ENCODE data around the gene RASGEF1B. TPM values are rescaled to one million over a fixed set of nuclear protein-coding genes. Genes with fewer than 3 reads are reported as not detected.

RASGEF1B gene
- total and polyA plus RNA-seq, 2 donors (not counting 3 experiments of a cell fraction or from before 2014, with no cell fraction given), result not detected

DNA sequence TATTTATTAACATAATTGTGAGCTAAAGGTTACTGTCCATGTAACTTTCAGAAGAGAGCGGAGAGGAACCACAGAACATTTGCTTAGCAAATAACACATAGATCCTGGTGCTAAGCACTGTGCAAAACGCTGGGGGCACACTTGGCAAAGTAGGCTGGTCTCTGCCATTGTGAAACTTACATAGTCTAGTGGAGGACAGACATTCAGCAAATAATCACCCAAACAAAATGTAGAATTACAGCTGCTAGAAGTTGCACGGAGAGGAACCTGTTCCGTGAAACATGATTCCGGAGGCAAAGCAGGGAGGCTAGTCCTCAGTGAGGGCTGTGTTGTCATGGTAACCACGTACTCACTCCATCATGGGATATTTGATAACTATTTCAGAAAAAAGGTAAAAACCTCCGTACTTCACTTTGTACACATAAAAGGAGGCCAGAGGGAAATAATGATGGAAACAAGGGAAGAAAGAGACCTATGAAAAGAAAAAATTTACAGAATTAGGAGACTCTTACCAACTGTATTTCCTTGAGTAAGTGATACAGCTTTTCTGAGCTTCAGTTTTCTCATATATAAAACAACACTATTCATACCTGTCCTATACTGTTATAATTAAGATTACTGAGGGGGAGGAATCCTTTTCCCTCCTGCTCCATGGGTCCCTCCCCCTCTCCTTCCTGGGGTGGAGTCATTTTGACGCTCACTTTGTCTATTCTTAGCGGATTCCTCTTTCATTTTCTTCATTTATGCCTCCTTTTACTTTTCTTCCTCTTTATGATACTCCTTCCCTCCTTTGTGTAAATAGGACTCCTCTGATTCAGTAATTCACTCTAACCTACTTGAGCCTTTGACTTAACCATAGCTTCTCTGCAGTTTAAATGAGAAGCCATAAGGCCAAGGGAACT is 825 bp upstream of the RASGEF1B start:
- ChIA-PET CTCF (interaction anchor here (1.0 to 2.1 kb wide), 4 partner anchors 20 to 813 kb away, joined by 3 to 12 read pairs (median 6); no protein-coding TSS in a partner anchor), POLR2A (no interaction called here)
- Histone ChIP-seq H3K9ac (replicated peaks; ENCODE audit: extremely low read depth, insufficient read depth, low read length) (no peak overlapping the region), H3K9me3 (replicated peaks; ENCODE audit: control insufficient read depth, insufficient read depth, low read length) (no peaks in the 10 kb centered on the region), H3K36me3 (ENCODE audit: control insufficient read depth in 2 of 2, extremely low read depth in 1 of 2, insufficient read depth in 2 of 2, low read length in 2 of 2) (no peaks in the 10 kb centered on the region), H2AFZ (ENCODE audit: low read depth, low read length) (peak overlapping the region; percentile 80), H3K4me1 (ENCODE audit: control insufficient read depth, extremely low read depth, insufficient read depth, low read length) (peaks cover 9% of the 10 kb centered on the region), H3K4me2 (ENCODE audit: insufficient read depth, low read length) (peak overlapping the region; percentile 65), H3K27ac (ENCODE audit: insufficient read depth, low read depth, low read length) (no peak overlapping the region), H3K27me3 (ENCODE audit: control insufficient read depth in 2 of 2, insufficient read depth in 2 of 2, low read length in 2 of 2) (peaks cover 22 to 26% of the 10 kb centered on the region in 2 experiments), H4K20me1 (replicated peaks; ENCODE audit: control insufficient read depth, extremely low read depth, insufficient read depth, low read length) (no peaks in the 10 kb centered on the region), H3K9me1 (replicated peaks; ENCODE audit: control insufficient read depth, extremely low read depth, insufficient read depth, low read length) (no peaks in the 10 kb centered on the region), H3K4me3 (replicated peaks in 1 of 3; ENCODE audit: insufficient read depth in 1 of 3, low read depth in 1 of 3, low read length in 3 of 3) (peak overlapping the region; percentile 42 to 77 (median 66)), H3K79me2 (ENCODE audit: control insufficient read depth, insufficient read depth, low read length) (no peaks in the 10 kb centered on the region)
- dilution Hi-C loops (cut with MboI; ENCODE audit: extremely low pct_ligation_motif_present, low sequenced_read_pairs) (no loop called here), intact Hi-C loops (cut with micrococcal nuclease) (loop anchor here (10.0 kb wide), 1 partner anchor 272 kb away; no protein-coding TSS in a partner anchor)
- BruUV-seq (replicated peaks), result no TSS peak
- FAIRE-seq (no peak), DNase-seq (ENCODE audit: low read depth, low spot score) (no peak)
- no peak for TF ChIP-seq MYC (IDR thresholded peaks at IDR 0.05; ENCODE audit: low read depth, low read length)
- peak in 1 of 2 donors; percentile 3 for TF ChIP-seq CTCF (IDR thresholded peaks at IDR 0.05; ENCODE audit: extremely low read depth in 1 of 2, insufficient read depth in 1 of 2, low read depth in 1 of 2, low read length in 2 of 2)

GRCh38 chr4:81471298-81471587 is 464 bp downstream of the RASGEF1B start:
- Histone ChIP-seq H3K4me3 (replicated peaks in 1 of 3; ENCODE audit: insufficient read depth in 1 of 3, low read depth in 1 of 3, low read length in 3 of 3) (peak overlapping the region; percentile 42 to 77 (median 66)), H3K9me3 (replicated peaks; ENCODE audit: control insufficient read depth, insufficient read depth, low read length) (no peaks in the 10 kb centered on the region), H2AFZ (ENCODE audit: low read depth, low read length) (peak overlapping the region; percentile 80), H3K27me3 (ENCODE audit: control insufficient read depth in 2 of 2, insufficient read depth in 2 of 2, low read length in 2 of 2) (peaks cover 22 to 26% of the 10 kb centered on the region in 2 experiments), H3K9ac (replicated peaks; ENCODE audit: extremely low read depth, insufficient read depth, low read length) (no peak overlapping the region), H3K36me3 (ENCODE audit: control insufficient read depth in 2 of 2, extremely low read depth in 1 of 2, insufficient read depth in 2 of 2, low read length in 2 of 2) (no peaks in the 10 kb centered on the region), H3K27ac (ENCODE audit: insufficient read depth, low read depth, low read length) (no peak overlapping the region), H3K4me2 (ENCODE audit: insufficient read depth, low read length) (peak overlapping the region; percentile 65), H3K9me1 (replicated peaks; ENCODE audit: control insufficient read depth, extremely low read depth, insufficient read depth, low read length) (no peaks in the 10 kb centered on the region), H4K20me1 (replicated peaks; ENCODE audit: control insufficient read depth, extremely low read depth, insufficient read depth, low read length) (no peaks in the 10 kb centered on the region), H3K79me2 (ENCODE audit: control insufficient read depth, insufficient read depth, low read length) (no peaks in the 10 kb centered on the region), H3K4me1 (ENCODE audit: control insufficient read depth, extremely low read depth, insufficient read depth, low read length) (peaks cover 9% of the 10 kb centered on the region)
- no TSS peak for BruUV-seq (replicated peaks)
- DNase-seq (ENCODE audit: low read depth, low spot score) (peak; percentile 2), FAIRE-seq (no peak)
- dilution Hi-C loops (cut with MboI; ENCODE audit: extremely low pct_ligation_motif_present, low sequenced_read_pairs), result no loop called here
- ChIA-PET CTCF (interaction anchor here (1.4 to 2.8 kb wide), 4 partner anchors 21 to 814 kb away, joined by 3 to 20 read pairs (median 8); no protein-coding TSS in a partner anchor), POLR2A (no interaction called here)
- intact Hi-C loops (cut with micrococcal nuclease), result loop anchor here (10.0 kb wide), 1 partner anchor 274 kb away; no protein-coding TSS in a partner anchor
- TF ChIP-seq EZH2 (IDR thresholded peaks at IDR 0.05; ENCODE audit: borderline replicate concordance, low read depth, low read length, severe bottlenecking) (peak; percentile 26), FOS (IDR thresholded peaks at IDR 0.05; ENCODE audit: borderline replicate concordance, insufficient read depth, low read length) (no peak)

Data from endothelial cell of umbilical vein (primary cell).